T47D (cell line): Measurements from ENCODE around the gene FHOD3.

Experiments
- DNase-seq, 2 experiments: peaks; one replicate each; pipeline versions ENCODE4 v3.0.0 to v3.0.0-alpha.2; 2011 to 2012; ENCODE audit warnings: low read depth in 1 of 2, low spot score in 1 of 2
- JUND ChIP-seq: IDR thresholded peaks from 2 replicates; pipeline ENCODE4 v1.6.1; 2012; ENCODE audit warnings: low read depth
- in situ Hi-C: cut with HindIII; loops from 2 replicates; pipeline ENCODE4 v1.10.0; 2016; ENCODE audit warnings: low sequenced_read_pairs, low pct_unique_long_range_greater_than_20kb

Gene FHOD3

GRCh38 chr18:36315736-36316135, 18.2 kb downstream of the FHOD3 start:
- TF ChIP-seq JUND: no peak
- in situ Hi-C loops: no loop called here
- no peak for DNase-seq

GRCh38 chr18:36316246-36316645, 18.7 kb downstream of the FHOD3 start:
- TF ChIP-seq JUND: no peak
- in situ Hi-C loops: no loop called here
- DNase-seq: no peak

GRCh38 chr18:36321658-36322407, 24.3 kb downstream of the FHOD3 start:
- DNase-seq: no peak

GRCh38 chr18:36322408-36322728, 24.9 kb downstream of the FHOD3 start:
- TF ChIP-seq JUND: no peak
- in situ Hi-C loops: no loop called here
- DNase-seq: no peak

More at GRCh38 chr18:36321658-36322407, 24.3 kb downstream of the FHOD3 start:
- in situ Hi-C loops: no loop called here
- TF ChIP-seq JUND: no peak

GRCh38 chr18:36322734-36323133, 25.2 kb downstream of the FHOD3 start:
- no peak for DNase-seq
- in situ Hi-C loops: no loop called here
- no peak for TF ChIP-seq JUND

GRCh38 chr18:36323421-36323820, 25.9 kb downstream of the FHOD3 start:
- no peak for DNase-seq
- TF ChIP-seq JUND: no peak
- in situ Hi-C loops: no loop called here

GRCh38 chr18:36325846-36326245, 28.3 kb downstream of the FHOD3 start:
- in situ Hi-C loops: no loop called here
- no peak for DNase-seq
- no peak for TF ChIP-seq JUND

GRCh38 chr18:36326771-36327170, 29.3 kb downstream of the FHOD3 start:
- in situ Hi-C loops: no loop called here
- no peak for TF ChIP-seq JUND
- DNase-seq: no peak

- in situ Hi-C loops: no loop called here
- TF ChIP-seq JUND: no peak
- no peak for DNase-seq
Measured at GRCh38 chr18:36327352-36328316, 30.1 kb downstream of the FHOD3 start.

GRCh38 chr18:36328385-36328858, 30.9 kb downstream of the FHOD3 start:
- no peak for DNase-seq
- in situ Hi-C loops: no loop called here
- TF ChIP-seq JUND: no peak

GRCh38 chr18:36328916-36329315, 31.4 kb downstream of the FHOD3 start:
- no peak for TF ChIP-seq JUND
- in situ Hi-C loops: no loop called here

GRCh38 chr18:36329684-36330434, 32.3 kb downstream of the FHOD3 start:
- no peak for DNase-seq
- in situ Hi-C loops: no loop called here
- no peak for TF ChIP-seq JUND

More at GRCh38 chr18:36328916-36329315, 31.4 kb downstream of the FHOD3 start:
- DNase-seq: no peak
